RWPE2 (cell line): ENCODE data around the gene MAPK1IP1L.
"Not testable (repeated sequence)": the region's sequence is repeated elsewhere in the genome, so short reads cannot be mapped to it uniquely, and the experiment has no call there.

Source experiments
- ATAC-seq: fragments of 200-7000 bp; cut with Tn5 transposase; 3 replicates; pipeline ENCODE4 v1.9.1; 2021; ENCODE audit warnings: low read depth
- DNase-seq: peaks from one replicate; pipeline ENCODE4 v3.0.0-alpha.2; 2020; ENCODE audit warnings: low spot score
- H3K27ac ChIP-seq: fragments of 450-650 bp; 2 replicates; pipeline ENCODE4 v1.5.1; 2017; ENCODE audit warnings: mild to moderate bottlenecking; ENCODE audit not compliant: poor library complexity, severe bottlenecking
- H3K27me3 ChIP-seq: fragments of 250-450 bp; sonication (Bioruptor Pico); 2 replicates; pipeline ENCODE4 v1.5.1; 2021; ENCODE audit warnings: mild to moderate bottlenecking, moderate library complexity; ENCODE audit not compliant: insufficient read depth, poor library complexity, severe bottlenecking
- H3K36me3 ChIP-seq: fragments of 250-450 bp; sonication (Bioruptor Pico); 2 replicates; pipeline ENCODE4 v1.5.1; 2020; ENCODE audit warnings: low read depth, mild to moderate bottlenecking, moderate library complexity
- H3K4me1 ChIP-seq: fragments of 250-450 bp; sonication (Bioruptor Pico); 2 replicates; pipeline ENCODE4 v1.5.1; 2021; ENCODE audit warnings: mild to moderate bottlenecking, moderate library complexity; ENCODE audit not compliant: insufficient read depth, poor library complexity, severe bottlenecking
- H3K4me3 ChIP-seq: fragments of 250-450 bp; sonication (Bioruptor Pico); 2 replicates; pipeline ENCODE4 v1.5.1; 2021; ENCODE audit warnings: mild to moderate bottlenecking, moderate library complexity; ENCODE audit not compliant: severe bottlenecking
- H3K9me3 ChIP-seq: fragments of 250-450 bp; sonication (Bioruptor Pico); 2 replicates; pipeline ENCODE4 v1.5.1; 2021; ENCODE audit warnings: mild to moderate bottlenecking, moderate library complexity; ENCODE audit not compliant: severe bottlenecking
- TF ChIP-seq, protein P1 (sequence below): fragments of 450-650 bp; IDR thresholded peaks from one replicate; pipeline ENCODE4 v1.5.1; 2017; ENCODE audit warnings: mild to moderate bottlenecking, moderate library complexity; ENCODE audit not compliant: poor library complexity, severe bottlenecking

Gene MAPK1IP1L

DNA sequence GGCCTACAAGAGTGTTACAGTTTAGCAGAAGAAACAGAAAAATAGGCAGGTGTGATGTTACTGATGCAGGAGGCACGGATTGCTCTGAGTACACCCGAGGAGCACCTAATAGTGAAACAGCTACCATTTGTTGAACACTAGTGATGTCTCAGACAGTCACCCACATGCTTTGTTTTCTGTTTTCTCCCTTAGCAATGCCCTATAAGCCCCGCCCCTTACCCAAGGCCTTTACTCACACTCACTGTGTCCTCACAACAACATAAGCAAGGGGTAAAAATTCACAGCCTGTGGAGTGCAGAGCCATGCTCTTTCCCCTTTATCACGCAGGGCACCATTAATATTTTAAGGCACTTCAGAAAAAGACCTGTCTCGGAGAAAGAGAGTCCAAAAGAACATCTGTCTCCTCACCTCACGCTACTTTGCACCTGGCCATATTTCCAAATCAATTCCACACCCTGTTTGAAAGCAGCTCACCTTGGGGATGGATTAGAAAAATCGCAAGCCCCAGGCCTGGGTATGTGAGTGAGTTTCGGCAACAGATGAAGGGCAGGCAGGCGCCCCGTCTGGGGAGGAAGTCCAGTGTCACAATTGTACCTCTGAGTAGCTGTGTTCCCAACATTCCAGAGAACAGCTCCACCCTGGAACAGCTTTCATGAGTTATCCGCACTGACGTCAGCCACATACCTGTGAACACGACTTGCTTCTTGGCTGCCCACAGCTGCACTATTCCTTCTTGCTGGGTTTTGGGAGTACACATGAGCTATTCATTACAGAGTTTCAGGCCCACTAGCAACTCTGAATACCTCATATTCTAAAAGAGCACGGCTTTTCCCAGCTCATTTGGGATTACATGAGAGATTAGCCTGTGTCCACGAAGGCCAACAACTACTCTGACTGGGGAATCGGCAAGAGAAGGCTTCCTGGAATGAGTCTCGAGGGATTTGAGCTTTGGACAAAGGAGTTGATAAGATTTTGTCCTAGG is 26.0 kb downstream of the MAPK1IP1L start:
- TF ChIP-seq, protein P1, sequence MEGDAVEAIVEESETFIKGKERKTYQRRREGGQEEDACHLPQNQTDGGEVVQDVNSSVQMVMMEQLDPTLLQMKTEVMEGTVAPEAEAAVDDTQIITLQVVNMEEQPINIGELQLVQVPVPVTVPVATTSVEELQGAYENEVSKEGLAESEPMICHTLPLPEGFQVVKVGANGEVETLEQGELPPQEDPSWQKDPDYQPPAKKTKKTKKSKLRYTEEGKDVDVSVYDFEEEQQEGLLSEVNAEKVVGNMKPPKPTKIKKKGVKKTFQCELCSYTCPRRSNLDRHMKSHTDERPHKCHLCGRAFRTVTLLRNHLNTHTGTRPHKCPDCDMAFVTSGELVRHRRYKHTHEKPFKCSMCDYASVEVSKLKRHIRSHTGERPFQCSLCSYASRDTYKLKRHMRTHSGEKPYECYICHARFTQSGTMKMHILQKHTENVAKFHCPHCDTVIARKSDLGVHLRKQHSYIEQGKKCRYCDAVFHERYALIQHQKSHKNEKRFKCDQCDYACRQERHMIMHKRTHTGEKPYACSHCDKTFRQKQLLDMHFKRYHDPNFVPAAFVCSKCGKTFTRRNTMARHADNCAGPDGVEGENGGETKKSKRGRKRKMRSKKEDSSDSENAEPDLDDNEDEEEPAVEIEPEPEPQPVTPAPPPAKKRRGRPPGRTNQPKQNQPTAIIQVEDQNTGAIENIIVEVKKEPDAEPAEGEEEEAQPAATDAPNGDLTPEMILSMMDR: no peak
- Histone ChIP-seq H3K27ac (peak overlapping the region; percentile 91), H3K4me1 (peaks cover 40% of the 10 kb centered on the region), H3K27me3 (no peaks in the 10 kb centered on the region), H3K4me3 (no peak overlapping the region), H3K36me3 (no peaks in the 10 kb centered on the region), H3K9me3 (no peaks in the 10 kb centered on the region)
- peak; percentile 95 for DNase-seq
- ATAC-seq: peak; percentile 90

DNA sequence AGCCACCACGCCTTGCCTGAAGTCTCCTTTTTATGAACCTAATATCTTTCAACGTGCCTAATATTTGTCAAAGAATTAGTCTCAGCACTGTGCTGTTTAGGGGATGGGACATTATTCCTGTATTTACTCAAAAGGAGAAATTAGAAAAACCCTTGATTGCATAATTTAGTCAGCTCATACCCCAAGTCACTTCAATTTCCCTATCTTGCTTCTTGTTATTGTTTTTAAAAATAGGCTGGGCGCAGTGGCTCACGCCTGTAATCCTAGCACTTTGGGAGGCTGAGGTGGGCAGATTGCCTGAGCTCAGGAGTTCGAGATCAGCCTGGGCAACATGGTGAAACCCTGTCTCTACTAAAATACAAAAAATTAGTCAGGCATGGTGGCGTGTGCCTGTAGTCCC is 28.5 kb downstream of the MAPK1IP1L start:
- not testable (repeated sequence) for H3K9me3 ChIP-seq, H3K27me3 ChIP-seq, H3K4me3 ChIP-seq, ATAC-seq, DNase-seq, H3K27ac ChIP-seq, H3K36me3 ChIP-seq
- H3K4me1 ChIP-seq: peaks cover 29% of the 10 kb centered on the region

DNA sequence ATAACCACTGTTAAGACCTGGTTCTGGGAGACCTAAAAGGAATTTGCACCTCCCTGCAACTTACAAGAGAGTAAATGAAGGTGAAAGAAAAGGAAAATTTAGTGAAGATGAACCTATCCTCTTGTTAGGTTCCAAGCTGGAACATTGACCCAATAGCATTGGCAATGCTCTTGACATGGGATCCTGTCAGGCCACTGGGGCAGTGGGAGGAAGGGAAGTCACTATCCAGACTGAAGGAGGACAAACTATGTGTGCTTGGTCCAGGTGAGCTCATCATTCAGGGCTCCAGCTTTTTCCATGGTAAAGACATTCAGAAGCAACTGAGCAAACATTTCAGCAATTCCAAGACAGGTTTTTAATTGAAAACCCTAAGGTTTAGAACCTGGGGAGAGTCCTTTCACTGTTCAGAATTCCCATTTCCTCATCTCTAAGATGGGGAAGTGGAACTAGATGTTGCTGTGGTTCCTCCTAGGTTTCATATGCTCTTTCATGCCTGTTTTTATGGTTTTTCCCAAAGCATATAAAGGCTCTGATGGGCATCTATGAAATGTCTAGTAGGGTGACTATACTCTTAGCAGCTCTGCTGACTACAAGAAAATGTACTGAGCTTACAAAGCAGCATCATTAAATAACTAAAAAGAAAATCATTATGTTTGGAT is 33.1 kb downstream of the MAPK1IP1L start:
- TF ChIP-seq, protein P1: no peak
- no peak overlapping the region for H3K27ac ChIP-seq
- no peaks in the 10 kb centered on the region for H3K9me3 ChIP-seq
- ATAC-seq: no peak
- H3K36me3 ChIP-seq: no peaks in the 10 kb centered on the region
- DNase-seq: no peak
- H3K27me3 ChIP-seq: no peaks in the 10 kb centered on the region
- H3K4me3 ChIP-seq: no peak overlapping the region
- no peaks in the 10 kb centered on the region for H3K4me1 ChIP-seq

DNA sequence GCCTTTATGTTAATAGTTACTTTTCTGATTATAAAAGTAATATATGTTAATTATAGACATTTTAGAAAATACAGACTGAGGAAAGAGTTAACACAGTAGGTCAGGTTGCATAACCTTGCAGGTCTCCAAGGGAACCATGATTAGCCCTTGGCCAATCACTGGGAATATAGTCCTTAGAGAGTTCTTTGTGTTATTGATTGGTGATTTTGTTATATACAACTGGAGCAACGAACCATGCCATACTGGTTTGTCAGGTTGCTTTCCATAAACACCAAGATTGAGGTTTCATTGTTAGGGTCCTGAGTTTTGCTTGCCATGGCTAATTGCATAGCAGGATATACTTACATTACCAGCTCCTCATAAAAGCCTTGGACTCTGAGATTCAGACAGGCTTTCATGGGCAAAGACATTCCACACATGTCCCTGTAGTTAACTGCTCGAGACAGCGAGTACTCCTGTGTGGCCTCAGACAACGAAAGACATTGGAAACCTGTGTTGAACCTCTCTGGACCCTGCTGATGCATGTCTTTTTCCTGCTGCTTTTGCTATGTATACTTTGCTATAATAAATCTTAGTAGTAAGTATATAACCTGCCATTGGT is 33.7 kb downstream of the MAPK1IP1L start:
- TF ChIP-seq, protein P1: no peak
- Histone ChIP-seq H3K4me3 (no peak overlapping the region), H3K27ac (no peak overlapping the region), H3K36me3 (no peaks in the 10 kb centered on the region), H3K4me1 (no peaks in the 10 kb centered on the region), H3K27me3 (no peaks in the 10 kb centered on the region), H3K9me3 (no peaks in the 10 kb centered on the region)
- ATAC-seq: no peak
- DNase-seq: no peak

DNA sequence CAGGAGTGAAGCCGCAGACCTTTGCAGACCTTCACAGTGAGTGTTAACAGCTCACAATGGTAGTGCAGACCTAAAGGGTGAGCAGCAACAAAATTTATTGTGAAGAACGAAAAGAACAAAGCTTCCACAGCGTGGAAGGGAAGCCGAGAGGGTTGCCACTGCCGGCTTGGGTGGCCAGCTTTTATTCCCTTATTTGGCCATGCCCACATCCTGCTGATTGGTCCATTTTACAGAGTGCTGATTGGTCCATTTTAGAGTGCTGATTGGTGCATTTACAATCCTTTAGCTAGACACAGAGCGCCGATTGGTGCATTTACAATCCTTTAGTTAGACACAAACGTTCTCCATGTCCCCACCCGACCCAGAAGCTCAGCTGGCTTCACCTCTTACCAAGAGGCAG is 35.5 kb downstream of the MAPK1IP1L start:
- Histone ChIP-seq H3K4me1 (no peaks in the 10 kb centered on the region), H3K9me3 (no peaks in the 10 kb centered on the region), H3K4me3 (no peak overlapping the region), H3K36me3 (no peaks in the 10 kb centered on the region), H3K27ac (no peak overlapping the region), H3K27me3 (no peaks in the 10 kb centered on the region)
- DNase-seq (no peak), ATAC-seq (no peak)
- TF ChIP-seq, protein P1: no peak
